Endothelial cell of umbilical vein (primary cell): ENCODE data around the gene IFNA5. TPM values are rescaled to one million over a fixed set of nuclear protein-coding genes. Genes with fewer than 3 reads are reported as not detected.

Experiments used
- BruUV-seq: library from RNA; stranded (reverse); fragments of 400-500 nt; replicated peaks from 2 replicates; lab custom pipeline; 2021; lab: Mats Ljungman, UMichigan
- CTCF ChIA-PET: fragments of 300-600, 350-600 bp; sonication (Branson Sonifier 250); formaldehyde crosslinking; loops from one replicate; lab custom pipeline; 2021; ENCODE audit warnings: antibody characterized with exemption, inconsistent platforms; lab: Charles Lee
- POLR2A ChIA-PET: fragments of 300-600, 350-600 bp; sonication (Branson Sonifier 250); formaldehyde crosslinking; loops from one replicate; lab custom pipeline; 2021; ENCODE audit warnings: antibody characterized with exemption, inconsistent platforms; lab: Charles Lee
- DNase-seq: peaks from one replicate; pipeline ENCODE4 v3.0.0-alpha.2; 2011; ENCODE audit warnings: low read depth, low spot score
- FAIRE-seq: peaks from 2 replicates; lab custom pipeline; 2011; peaks lifted over from hg19 to GRCh38; lab: Jason Lieb, UNC
- H2AFZ ChIP-seq: 2 replicates; pipeline ENCODE4 v1.6.0; 2012; ENCODE audit warnings: low read depth, low read length, control low read depth, inconsistent platforms
- H3K27ac ChIP-seq: 2 replicates; pipeline ENCODE4 v1.5.1; 2011; ENCODE audit warnings: low read depth, mild to moderate bottlenecking, control low read depth, low read length, moderate library complexity; ENCODE audit not compliant: insufficient read depth
- H3K27me3 ChIP-seq, 2 experiments: 2 replicates each; pipeline versions ENCODE4 v1.6.0 to v1.6.1; 2011; ENCODE audit warnings: low read length in 2 of 2, mixed read lengths in 1 of 2; ENCODE audit not compliant: control insufficient read depth in 2 of 2, insufficient read depth in 2 of 2
- H3K36me3 ChIP-seq, 2 experiments: 2 replicates in 1 of 2; 3 replicates in 1 of 2; pipeline ENCODE4 v1.5.1; 2011; ENCODE audit warnings: low read length in 2 of 2, mild to moderate bottlenecking in 1 of 2, moderate library complexity in 1 of 2; ENCODE audit not compliant: control insufficient read depth in 2 of 2, insufficient read depth in 2 of 2; ENCODE audit errors: extremely low read depth in 1 of 2
- H3K4me1 ChIP-seq: 3 replicates; pipeline ENCODE4 v1.5.1; 2011; ENCODE audit warnings: mild to moderate bottlenecking, low read length; ENCODE audit not compliant: control insufficient read depth, insufficient read depth; ENCODE audit errors: extremely low read depth
- H3K4me2 ChIP-seq: 2 replicates; pipeline ENCODE4 v1.6.1; 2011; ENCODE audit warnings: low read length, control low read depth, mixed read lengths; ENCODE audit not compliant: insufficient read depth
- H3K4me3 ChIP-seq, 3 experiments: fragments of 200-600 bp in 1 of 3; sonication (generic), shearing (Covaris generic) in 1 of 3; replicated peaks in 1 of 3; 2 replicates each; pipeline ENCODE4 v1.5.1; 2011 to 2016; ENCODE audit warnings: control low read depth in 3 of 3, low read length in 3 of 3, mild to moderate bottlenecking in 2 of 3, inconsistent platforms in 1 of 3, low read depth in 1 of 3, moderate library complexity in 1 of 3; ENCODE audit not compliant: insufficient read depth in 1 of 3
- H3K79me2 ChIP-seq: 2 replicates; pipeline ENCODE4 v1.6.0; 2012; ENCODE audit warnings: low read length, inconsistent platforms; ENCODE audit not compliant: control insufficient read depth, insufficient read depth
- H3K9ac ChIP-seq: replicated peaks from 2 replicates; pipeline ENCODE3; 2011; ENCODE audit warnings: low read length, control low read depth; ENCODE audit not compliant: insufficient read depth; ENCODE audit errors: extremely low read depth
- H3K9me1 ChIP-seq: replicated peaks from 3 replicates; pipeline ENCODE4 v1.6.0; 2011; ENCODE audit warnings: mild to moderate bottlenecking, low read length; ENCODE audit not compliant: control insufficient read depth, insufficient read depth; ENCODE audit errors: extremely low read depth
- H3K9me3 ChIP-seq: replicated peaks from 2 replicates; pipeline ENCODE4 v1.5.1; 2012; ENCODE audit warnings: low read length, inconsistent platforms; ENCODE audit not compliant: control insufficient read depth, insufficient read depth
- H4K20me1 ChIP-seq: replicated peaks from 2 replicates; pipeline ENCODE3; 2011; ENCODE audit warnings: mild to moderate bottlenecking, low read length; ENCODE audit not compliant: control insufficient read depth, insufficient read depth; ENCODE audit errors: extremely low read depth
- CTCF ChIP-seq, 2 donors: IDR thresholded peaks; 1 replicate in 1 of 2; 2 replicates in 1 of 2; pipeline ENCODE4 v1.5.1; 2011; ENCODE audit warnings: low read length in 2 of 2, mild to moderate bottlenecking in 2 of 2, moderate library complexity in 2 of 2, control low read depth in 1 of 2, inconsistent platforms in 1 of 2, low read depth in 1 of 2; ENCODE audit not compliant: insufficient read depth in 1 of 2; ENCODE audit errors: extremely low read depth in 1 of 2
- EZH2 ChIP-seq: IDR thresholded peaks from 2 replicates; pipeline ENCODE4 v1.6.1; 2012; ENCODE audit warnings: borderline replicate concordance, low read depth, mild to moderate bottlenecking, moderate library complexity, low read length, inconsistent platforms; ENCODE audit not compliant: severe bottlenecking
- FOS ChIP-seq: IDR thresholded peaks from 2 replicates; pipeline ENCODE4 v1.6.1; 2011; ENCODE audit warnings: mild to moderate bottlenecking, low read length, moderate library complexity, borderline replicate concordance; ENCODE audit not compliant: insufficient read depth
- GATA2 ChIP-seq: IDR thresholded peaks from 2 replicates; pipeline ENCODE4 v1.7.0; 2011; ENCODE audit warnings: low read depth, mild to moderate bottlenecking, moderate library complexity, mixed read lengths, low read length; ENCODE audit not compliant: insufficient read length, insufficient read depth
- JUN ChIP-seq: IDR thresholded peaks from 2 replicates; pipeline ENCODE4 v1.6.1; 2011; ENCODE audit warnings: borderline replicate concordance, low read depth; ENCODE audit not compliant: insufficient read length, insufficient read depth
- MAX ChIP-seq: IDR thresholded peaks from 2 replicates; pipeline ENCODE4 v1.6.1; 2011; ENCODE audit not compliant: insufficient read depth, insufficient read length
- MYC ChIP-seq: IDR thresholded peaks from one replicate; pipeline ENCODE4 v1.6.1; 2011; ENCODE audit warnings: mild to moderate bottlenecking, low read depth, low read length
- POLR2A ChIP-seq: IDR thresholded peaks from 2 replicates; pipeline ENCODE4 v1.6.1; 2012; ENCODE audit warnings: low read depth, mild to moderate bottlenecking, control low read depth, low read length
- POLR2AphosphoS5 ChIP-seq: IDR thresholded peaks from 2 replicates; pipeline ENCODE4 v1.6.1; 2012; ENCODE audit warnings: low read depth, mild to moderate bottlenecking, control low read depth, low read length, moderate library complexity; ENCODE audit not compliant: insufficient read depth
- dilution Hi-C: fragments of 300-500 bp; cut with MboI; formaldehyde crosslinking; loops from one replicate; pipeline ENCODE4 v1.15.0; 2019; ENCODE audit warnings: low sequenced_read_pairs; ENCODE audit not compliant: extremely low pct_ligation_motif_present
- intact Hi-C: fragments of 100-400 bp; cut with micrococcal nuclease; formaldehyde crosslinking; loops from one replicate; pipeline ENCODE4 v1.10.0; 2022
- polyA plus RNA-seq, 4 experiments: library from polyadenylated mRNA; depleted of rRNA in 3 of 4; stranded (reverse) in 3 of 4; unstranded in 1 of 4; fragments of >200 nt; gene quantifications; 2 replicates each; pipeline versions ENCODE4 v1.2.1 to v1.2.3, GENCODE V29; 2011 to 2012; ENCODE audit warnings: missing spikeins in 1 of 4
- total RNA-seq: library from RNA; stranded (reverse); gene quantifications from 2 replicates; pipeline ENCODE4 v1.2.3, GENCODE V29; 2021

Gene IFNA5
- total and polyA plus RNA-seq, 2 donors (not counting 3 experiments of a cell fraction or from before 2014, with no cell fraction given): not detected

GRCh38 chr9:21281275-21281674 is 23.8 kb downstream of the IFNA5 start:
- H3K9me1 ChIP-seq: no peaks in the 10 kb centered on the region
- H3K27me3 ChIP-seq: peaks cover 7 to 19% of the 10 kb centered on the region in 2 experiments
- dilution Hi-C loops: no loop called here
- ChIA-PET POLR2A (no interaction called here), CTCF (interaction anchor here (1.4 to 1.6 kb wide), 2 partner anchors 45 to 115 kb away, joined by 3 to 5 read pairs; no protein-coding TSS in a partner anchor)
- intact Hi-C loops: loop anchor here (5.0 kb wide), 1 partner anchor 66 kb away; no protein-coding TSS in a partner anchor
- no peak overlapping the region for H3K4me2 ChIP-seq
- BruUV-seq: no TSS peak
- no peak for DNase-seq
- no peaks in the 10 kb centered on the region for H3K79me2 ChIP-seq
- no peak overlapping the region for H3K9ac ChIP-seq
- no peak overlapping the region for H3K4me3 ChIP-seq
- TF ChIP-seq FOS (no peak), JUN (no peak), MYC (no peak), MAX (no peak)
- no peaks in the 10 kb centered on the region for H4K20me1 ChIP-seq
- FAIRE-seq: no peak
- no peaks in the 10 kb centered on the region for H3K4me1 ChIP-seq
- no peaks in the 10 kb centered on the region for H3K9me3 ChIP-seq
- H3K27ac ChIP-seq: no peak overlapping the region
- no peak overlapping the region for H2AFZ ChIP-seq
- no peaks in the 10 kb centered on the region for H3K36me3 ChIP-seq

DNA sequence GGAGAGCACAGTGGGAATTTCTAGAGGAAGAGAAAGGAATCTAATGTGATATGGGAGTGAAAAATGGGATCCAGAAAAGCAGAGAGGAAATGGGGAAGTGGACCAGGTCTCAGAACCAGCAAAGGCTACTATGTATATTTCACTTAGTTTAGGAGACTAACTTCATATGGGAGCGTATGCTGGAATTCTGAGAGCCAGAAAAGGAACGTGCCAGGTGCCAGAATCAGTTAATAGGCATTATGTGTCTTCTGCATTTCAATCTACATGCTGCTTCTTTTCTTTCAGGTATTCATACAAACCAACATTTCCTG is 36.8 kb downstream of the IFNA5 start:
- Histone ChIP-seq H3K27ac (no peak overlapping the region), H3K9me1 (no peaks in the 10 kb centered on the region), H3K4me1 (no peaks in the 10 kb centered on the region), H3K4me2 (no peak overlapping the region), H3K9me3 (no peaks in the 10 kb centered on the region), H3K36me3 (no peaks in the 10 kb centered on the region), H4K20me1 (no peaks in the 10 kb centered on the region), H3K27me3 (peaks cover 11 to 26% of the 10 kb centered on the region in 2 experiments), H3K4me3 (no peak overlapping the region), H3K79me2 (no peaks in the 10 kb centered on the region), H3K9ac (no peak overlapping the region), H2AFZ (no peak overlapping the region)
- dilution Hi-C loops (no loop called here), intact Hi-C loops (no loop called here)
- POLR2A ChIA-PET: no interaction called here
- CTCF ChIA-PET: interaction anchor here (0.8 to 1.7 kb wide), 2 partner anchors 15 to 32 kb away, joined by 4 to 6 read pairs; no protein-coding TSS in a partner anchor
- FAIRE-seq (no peak), DNase-seq (no peak)
- TF ChIP-seq MYC: no peak
- no peak for TF ChIP-seq POLR2AphosphoS5
- TF ChIP-seq JUN: no peak
- TF ChIP-seq EZH2: no peak
- TF ChIP-seq GATA2: no peak
- no peak for TF ChIP-seq CTCF (IDR thresholded peaks at IDR 0.05; ENCODE audit: extremely low read depth in 1 of 2, insufficient read depth in 1 of 2, low read depth in 1 of 2, low read length in 2 of 2)
- TF ChIP-seq POLR2A: no peak
- no peak for TF ChIP-seq FOS
- TF ChIP-seq MAX: no peak
- BruUV-seq: no TSS peak
